GM12801 (cell line): Measurements from ENCODE around the gene DPM1.

ENCODE experiments used
- CTCF ChIP-seq: IDR thresholded peaks from one replicate; pipeline ENCODE4 v1.5.1; 2011; ENCODE audit warnings: control low read depth; ENCODE audit not compliant: insufficient read length; ENCODE audit errors: extremely low read depth

The DPM1 gene

GRCh38 chr20:50977066-50978021 is 19.0 kb upstream of the DPM1 start:
- no peak for TF ChIP-seq CTCF

DNA sequence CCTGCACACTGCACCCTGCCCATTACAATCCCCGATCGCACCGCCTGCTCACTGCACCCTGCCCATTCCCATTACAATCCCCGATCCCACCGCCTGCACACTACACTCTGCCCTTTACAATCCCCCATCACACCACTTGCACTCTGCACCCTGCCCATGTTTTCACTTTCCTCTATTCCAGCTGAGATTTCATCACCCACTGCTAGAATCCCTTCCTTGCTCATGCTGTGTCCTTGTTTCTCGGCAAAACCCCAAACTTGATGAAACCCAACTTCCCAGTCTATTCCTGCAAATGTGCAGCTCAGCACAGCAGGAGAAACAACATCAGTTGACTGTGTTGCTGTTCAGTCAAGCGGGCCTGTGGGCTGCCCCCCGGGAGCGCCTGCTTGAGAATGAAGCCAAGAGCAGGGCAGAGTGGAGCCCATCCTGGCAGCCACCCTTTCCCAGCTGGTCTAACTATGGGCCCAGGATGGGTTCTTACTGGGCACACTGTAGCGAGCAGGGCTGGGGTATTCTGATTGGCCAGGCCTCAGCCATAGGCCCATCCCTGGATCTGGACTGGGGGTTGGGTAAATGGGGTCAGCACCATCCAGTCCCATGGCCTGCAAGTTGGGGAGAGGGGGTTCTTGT is 17.5 kb upstream of the DPM1 start:
- no peak for TF ChIP-seq CTCF

DNA sequence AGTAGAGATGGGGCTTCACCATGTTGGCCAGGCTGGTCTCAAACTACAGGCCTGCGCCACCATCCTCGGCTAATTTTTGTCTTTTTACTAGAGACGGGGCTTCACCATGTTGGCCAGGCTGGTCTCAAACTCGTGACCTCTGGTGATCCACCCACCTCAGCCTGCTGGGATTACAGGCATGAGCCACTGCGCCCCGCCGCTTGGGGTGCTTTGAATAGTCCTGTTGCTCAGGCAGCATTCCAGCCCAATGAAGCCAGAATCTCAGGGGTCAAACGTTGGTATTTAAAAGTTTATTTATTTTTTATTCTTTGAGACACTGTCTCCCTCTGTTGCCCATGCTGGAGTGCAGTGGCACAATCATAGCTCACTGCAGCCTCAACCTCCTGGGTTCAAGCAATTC is 11.6 kb upstream of the DPM1 start:
- no peak for TF ChIP-seq CTCF

DNA sequence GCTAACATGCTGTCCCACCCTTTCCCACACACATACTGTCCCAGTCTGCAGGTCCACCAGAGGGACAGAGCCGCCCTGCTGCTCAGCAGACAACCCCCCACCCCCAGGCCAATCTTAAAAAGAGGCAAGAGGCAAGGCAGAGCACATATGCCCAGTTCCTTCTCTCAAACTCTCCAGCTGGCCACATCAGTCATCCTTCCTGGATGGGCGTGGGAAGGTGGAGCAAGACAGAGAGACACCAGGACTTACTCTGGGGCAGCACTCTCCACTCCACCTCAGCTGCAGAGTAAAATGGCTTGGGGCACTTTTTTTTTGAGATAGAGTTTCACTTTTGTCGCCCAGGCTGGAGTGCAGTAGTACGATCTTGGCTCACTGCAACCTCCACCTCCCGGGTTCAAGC is 11.1 kb upstream of the DPM1 start:
- TF ChIP-seq CTCF, result no peak

- TF ChIP-seq CTCF, result no peak
Observed at GRCh38 chr20:50968289-50968688, 10.0 kb upstream of the DPM1 start.

DNA sequence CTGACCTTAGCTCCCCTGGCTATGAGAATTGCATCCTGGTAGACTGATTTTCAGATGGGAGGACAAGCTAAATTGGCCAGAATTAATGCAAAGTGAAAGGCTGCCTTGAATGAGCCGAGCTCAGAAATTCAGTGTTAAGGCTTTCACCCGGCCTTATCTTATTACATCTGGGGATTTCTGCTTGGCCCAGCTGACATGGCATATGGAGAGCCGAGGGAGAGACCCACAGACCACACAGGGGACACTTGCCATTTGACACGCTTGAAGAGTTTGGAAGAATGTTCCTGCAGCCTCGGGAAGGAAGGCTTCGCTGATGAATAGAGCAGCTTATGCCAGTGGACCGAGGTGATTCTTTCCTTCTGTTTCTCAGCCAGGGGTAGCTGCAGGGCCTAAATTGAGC is 9.3 kb upstream of the DPM1 start:
- no peak for TF ChIP-seq CTCF

DNA sequence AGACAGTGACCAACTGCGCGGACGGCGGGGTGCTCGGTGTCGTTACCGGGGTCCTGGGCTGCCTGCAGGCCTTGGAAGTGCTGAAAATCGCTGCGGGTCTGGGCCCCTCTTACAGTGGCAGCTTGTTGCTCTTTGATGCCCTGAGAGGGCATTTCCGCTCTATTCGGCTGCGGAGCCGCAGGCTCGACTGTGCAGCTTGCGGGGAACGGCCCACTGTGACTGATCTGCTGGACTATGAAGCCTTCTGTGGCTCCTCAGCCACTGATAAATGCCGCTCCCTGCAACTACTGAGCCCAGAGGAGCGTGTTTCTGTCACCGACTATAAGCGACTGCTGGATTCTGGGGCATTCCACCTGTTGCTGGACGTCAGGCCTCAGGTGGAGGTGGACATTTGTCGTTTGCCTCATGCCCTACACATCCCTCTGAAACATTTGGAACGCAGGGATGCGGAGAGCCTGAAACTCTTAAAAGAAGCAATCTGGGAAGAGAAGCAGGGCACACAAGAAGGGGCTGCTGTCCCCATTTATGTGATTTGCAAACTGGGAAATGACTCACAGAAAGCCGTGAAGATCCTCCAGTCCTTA is 1.3 kb upstream of the DPM1 start:
- no peak for TF ChIP-seq CTCF
